ENCODE results near the gene SLC66A2.

SLC66A2 gene

DNA sequence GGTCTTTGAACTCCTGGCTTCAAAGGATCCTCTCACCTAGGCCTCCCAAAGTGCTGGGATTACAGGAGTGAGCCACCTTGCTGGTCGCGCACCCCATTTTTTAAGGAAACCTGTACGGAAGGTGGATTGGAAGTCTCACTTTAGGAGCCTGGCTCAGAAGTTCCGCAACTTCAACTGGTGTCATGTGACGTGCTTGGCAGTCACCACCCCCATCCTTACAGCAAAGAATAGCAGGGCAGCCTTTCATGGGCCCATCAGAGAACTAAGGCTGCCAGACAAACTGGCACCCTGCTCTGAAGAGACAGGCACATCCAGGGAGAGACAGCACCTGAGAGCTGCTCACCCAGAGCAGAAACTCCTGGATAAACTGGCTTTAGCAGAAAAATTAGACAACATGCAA is 3.3 kb upstream of the SLC66A2 start:
- Mint-ChIP-seq H3K27ac (no peak overlapping the region), H3K4me1 (peaks cover 22% of the 10 kb centered on the region), H3K36me3 (ENCODE audit: low read depth) (peaks cover under 1% of the 10 kb centered on the region), H3K9me3 (no peaks in the 10 kb centered on the region), H3K4me3 (no peak overlapping the region), H3K27me3 (ENCODE audit: low read depth) (peaks cover 11% of the 10 kb centered on the region)
- TF ChIP-seq, protein P1, sequence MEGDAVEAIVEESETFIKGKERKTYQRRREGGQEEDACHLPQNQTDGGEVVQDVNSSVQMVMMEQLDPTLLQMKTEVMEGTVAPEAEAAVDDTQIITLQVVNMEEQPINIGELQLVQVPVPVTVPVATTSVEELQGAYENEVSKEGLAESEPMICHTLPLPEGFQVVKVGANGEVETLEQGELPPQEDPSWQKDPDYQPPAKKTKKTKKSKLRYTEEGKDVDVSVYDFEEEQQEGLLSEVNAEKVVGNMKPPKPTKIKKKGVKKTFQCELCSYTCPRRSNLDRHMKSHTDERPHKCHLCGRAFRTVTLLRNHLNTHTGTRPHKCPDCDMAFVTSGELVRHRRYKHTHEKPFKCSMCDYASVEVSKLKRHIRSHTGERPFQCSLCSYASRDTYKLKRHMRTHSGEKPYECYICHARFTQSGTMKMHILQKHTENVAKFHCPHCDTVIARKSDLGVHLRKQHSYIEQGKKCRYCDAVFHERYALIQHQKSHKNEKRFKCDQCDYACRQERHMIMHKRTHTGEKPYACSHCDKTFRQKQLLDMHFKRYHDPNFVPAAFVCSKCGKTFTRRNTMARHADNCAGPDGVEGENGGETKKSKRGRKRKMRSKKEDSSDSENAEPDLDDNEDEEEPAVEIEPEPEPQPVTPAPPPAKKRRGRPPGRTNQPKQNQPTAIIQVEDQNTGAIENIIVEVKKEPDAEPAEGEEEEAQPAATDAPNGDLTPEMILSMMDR (IDR thresholded peaks at IDR 0.05; ENCODE audit: unreplicated experiment in 3 of 3): no peak

DNA sequence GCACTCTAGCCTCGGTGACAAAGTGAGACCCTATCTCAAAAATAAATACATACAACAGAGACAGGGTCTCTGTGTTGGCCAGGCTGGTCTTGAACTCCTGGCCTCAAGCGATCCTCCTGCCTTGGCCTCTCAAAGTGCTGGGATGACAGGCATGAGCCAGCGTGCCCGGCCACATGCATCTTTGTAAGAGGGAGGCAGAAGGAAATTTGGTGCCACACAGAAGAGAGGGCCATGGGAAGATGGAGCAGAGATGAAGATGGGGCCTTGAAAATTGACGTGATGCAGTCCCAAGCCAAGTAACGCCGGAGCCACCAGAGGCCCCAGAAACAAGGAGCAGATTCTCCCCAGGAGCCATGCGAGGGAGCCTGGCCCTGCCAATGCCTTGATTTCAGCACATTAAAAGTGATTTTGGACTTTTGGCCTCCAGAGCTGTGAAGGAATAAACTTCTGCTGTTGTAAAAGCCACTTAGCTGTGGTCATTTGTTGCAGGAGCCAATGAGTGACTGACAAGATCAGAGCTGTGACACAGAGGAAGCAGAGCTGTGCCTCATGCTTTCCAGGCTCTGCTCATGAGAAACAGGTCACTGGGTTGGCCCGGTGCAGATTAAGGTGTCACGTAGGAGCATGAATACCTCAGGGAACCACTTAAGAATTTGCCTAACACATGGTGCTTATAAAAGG is 2.7 kb upstream of the SLC66A2 start:
- peaks cover 23% of the 10 kb centered on the region for H3K4me1 Mint-ChIP-seq
- H3K27me3 Mint-ChIP-seq (ENCODE audit: low read depth): peaks cover 11% of the 10 kb centered on the region
- TF ChIP-seq, protein P1 (IDR thresholded peaks at IDR 0.05; ENCODE audit: unreplicated experiment in 3 of 3): no peak
- H3K9me3 Mint-ChIP-seq: no peaks in the 10 kb centered on the region
- H3K36me3 Mint-ChIP-seq (ENCODE audit: low read depth): peaks cover 4% of the 10 kb centered on the region
- H3K27ac Mint-ChIP-seq: peak overlapping the region in 1 of 3 experiments; percentile 48
- H3K4me3 Mint-ChIP-seq: peak overlapping the region; percentile 77 to 86 (median 81)

DNA sequence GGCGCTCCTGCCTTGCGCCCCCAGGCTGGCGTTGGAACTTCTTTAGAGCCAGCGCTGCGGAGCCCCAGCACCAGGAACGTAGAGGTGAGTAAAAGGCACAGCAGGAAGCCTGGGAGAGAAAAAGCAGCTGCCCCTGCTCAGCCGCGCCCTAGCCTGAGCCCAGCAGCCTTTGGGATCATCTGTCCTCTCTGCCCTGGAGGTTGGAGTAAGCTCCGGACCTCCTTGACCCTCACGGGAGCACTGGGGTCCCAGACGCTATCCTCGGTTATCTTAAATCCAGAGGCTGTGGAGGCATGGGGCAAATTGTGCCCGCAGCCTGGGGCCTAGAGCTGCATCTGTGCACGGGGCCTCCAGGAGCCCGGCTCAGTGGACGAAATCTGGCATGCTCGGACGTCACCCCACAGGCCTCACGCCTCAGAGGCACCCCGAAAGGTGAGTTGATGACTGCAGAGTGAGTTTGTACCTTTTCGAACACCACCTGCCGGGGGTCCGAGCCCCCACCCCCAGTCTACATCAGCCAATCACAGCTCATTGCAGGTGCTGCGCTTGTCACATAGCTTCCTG is 1.6 kb upstream of the SLC66A2 start:
- H3K27me3 Mint-ChIP-seq (ENCODE audit: low read depth): peaks cover 11% of the 10 kb centered on the region
- H3K27ac Mint-ChIP-seq: no peak overlapping the region
- peaks cover 33% of the 10 kb centered on the region for H3K4me1 Mint-ChIP-seq
- H3K4me3 Mint-ChIP-seq: peak overlapping the region; percentile 77 to 86 (median 81)
- TF ChIP-seq, protein P1 (IDR thresholded peaks at IDR 0.05; ENCODE audit: unreplicated experiment in 3 of 3): no peak
- no peaks in the 10 kb centered on the region for H3K9me3 Mint-ChIP-seq
- peaks cover 8% of the 10 kb centered on the region for H3K36me3 Mint-ChIP-seq (ENCODE audit: low read depth)

DNA sequence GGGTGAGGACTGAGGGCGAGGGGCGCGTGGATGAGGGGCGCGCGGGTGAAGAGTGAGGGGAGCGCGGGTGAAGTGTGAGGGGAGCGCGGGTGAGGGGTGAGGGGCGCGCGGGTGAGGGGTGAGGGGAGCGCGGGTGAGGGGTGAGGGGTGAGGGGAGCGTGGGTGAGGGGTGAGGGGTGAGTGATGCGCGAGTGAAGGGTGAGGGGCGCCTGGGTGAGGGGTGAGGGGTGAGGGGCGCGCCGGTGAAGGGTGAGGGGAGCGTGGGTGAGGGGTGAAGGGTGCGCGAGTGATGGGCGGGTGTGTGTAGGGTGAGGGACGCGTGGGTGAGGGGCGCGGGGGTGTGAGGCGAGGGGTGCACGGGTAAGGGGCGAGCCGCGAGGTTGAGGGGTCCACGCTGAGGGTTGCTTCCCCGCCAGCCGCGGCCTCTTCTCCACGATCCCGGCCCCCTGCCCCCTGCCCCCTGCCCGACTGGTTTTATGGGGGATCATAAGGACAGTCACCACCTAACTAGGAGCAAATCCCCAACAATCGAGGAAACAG is 1.1 kb upstream of the SLC66A2 start:
- peaks cover 34% of the 10 kb centered on the region for H3K4me1 Mint-ChIP-seq

DNA sequence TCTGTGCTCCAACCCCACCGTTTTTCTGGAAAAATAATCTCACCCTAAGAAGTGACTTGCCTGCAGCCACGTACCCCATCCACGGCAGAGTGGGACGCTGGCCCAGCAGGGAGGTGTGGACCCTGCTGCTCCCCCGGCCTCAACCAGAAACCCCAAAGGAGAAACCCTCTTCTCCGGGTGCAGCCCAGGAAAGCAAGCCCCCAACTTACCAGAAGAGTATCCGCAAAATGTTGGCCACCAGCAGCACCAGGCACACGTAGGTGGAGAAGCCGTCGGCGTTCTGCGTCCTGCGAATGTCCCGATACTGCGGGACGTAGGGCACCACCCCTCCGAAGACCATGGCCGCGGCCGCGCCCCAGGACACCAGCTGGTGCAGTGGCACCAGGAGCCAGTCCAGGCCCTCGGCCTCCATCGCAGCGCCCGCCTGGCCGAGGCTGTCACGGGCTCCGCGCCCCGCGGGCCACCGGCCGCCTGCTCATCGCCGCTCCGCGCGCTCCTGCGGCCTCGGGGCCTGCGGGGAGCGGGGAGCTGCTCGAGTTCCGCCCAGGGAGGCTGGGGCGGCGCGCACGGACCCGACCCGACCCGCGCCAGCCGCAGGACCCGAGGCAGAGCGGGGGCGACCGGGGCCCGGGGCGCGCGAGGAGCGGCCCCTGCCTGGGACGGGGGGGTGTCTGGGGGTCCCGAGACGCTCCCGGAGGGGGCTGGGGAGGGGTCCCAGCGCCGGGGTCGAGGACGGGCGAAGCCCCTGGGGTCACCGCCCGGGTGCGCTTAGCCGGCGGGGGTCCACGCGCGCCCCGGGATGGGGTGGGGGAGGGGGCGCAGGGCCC is 725 bp downstream of the SLC66A2 start:
- no peaks in the 10 kb centered on the region for H3K9me3 Mint-ChIP-seq

More for the DNA sequence above, 1.1 kb upstream of the SLC66A2 start:
- peaks cover 8% of the 10 kb centered on the region for H3K36me3 Mint-ChIP-seq (ENCODE audit: low read depth)
- no peak overlapping the region for H3K27ac Mint-ChIP-seq
- TF ChIP-seq, protein P1 (IDR thresholded peaks at IDR 0.05; ENCODE audit: unreplicated experiment in 3 of 3): no peak
- peaks cover 11% of the 10 kb centered on the region for H3K27me3 Mint-ChIP-seq (ENCODE audit: low read depth)
- H3K9me3 Mint-ChIP-seq: no peaks in the 10 kb centered on the region
- H3K4me3 Mint-ChIP-seq: peak overlapping the region; percentile 77 to 86 (median 81)

More for the DNA sequence above, 725 bp downstream of the SLC66A2 start:
- Mint-ChIP-seq H3K4me3 (peak overlapping the region; percentile 86 to 96 (median 89)), H3K36me3 (ENCODE audit: low read depth) (peaks cover 8% of the 10 kb centered on the region), H3K4me1 (peaks cover 46% of the 10 kb centered on the region), H3K27me3 (ENCODE audit: low read depth) (peaks cover 11% of the 10 kb centered on the region), H3K27ac (peak overlapping the region; percentile 33 to 83 (median 53))
- TF ChIP-seq, protein P1 (IDR thresholded peaks at IDR 0.05; ENCODE audit: unreplicated experiment in 3 of 3): no peak

Measured in nephron (organoid).